Ishikawa (cell line): ENCODE data around the gene HECTD4.

Experiments
- CEBPB ChIP-seq: IDR thresholded peaks from 2 replicates; pipeline ENCODE4 v1.6.1; 2012
- CREB1 ChIP-seq: IDR thresholded peaks from 2 replicates; pipeline ENCODE4 v1.6.1; 2012; ENCODE audit warnings: low read depth
- EGR1 ChIP-seq: IDR thresholded peaks from 2 replicates; pipeline ENCODE4 v1.6.1; 2012
- EP300 ChIP-seq: IDR thresholded peaks from 2 replicates; pipeline ENCODE4 v1.6.1; 2012; ENCODE audit warnings: borderline replicate concordance
- MAX ChIP-seq: IDR thresholded peaks from 2 replicates; pipeline ENCODE4 v1.6.1; 2012
- RAD21 ChIP-seq: IDR thresholded peaks from 2 replicates; pipeline ENCODE4 v1.6.1; 2012; ENCODE audit warnings: low read depth
- REST ChIP-seq: IDR thresholded peaks from 2 replicates; pipeline ENCODE4 v1.6.1; 2012; ENCODE audit warnings: low read depth, mild to moderate bottlenecking
- TAF1 ChIP-seq: IDR thresholded peaks from 2 replicates; pipeline ENCODE4 v1.6.1; 2012; ENCODE audit warnings: low read depth, mild to moderate bottlenecking
- TCF12 ChIP-seq: IDR thresholded peaks from 2 replicates; pipeline ENCODE4 v1.6.1; 2012; ENCODE audit warnings: low read depth
- YY1 ChIP-seq: IDR thresholded peaks from 2 replicates; pipeline ENCODE4 v1.6.1; 2012; ENCODE audit warnings: low read depth

GRCh38 chr12:112217647-112218046 lies 164.6 kb downstream of the HECTD4 start:
- TF ChIP-seq TCF12 (no peak), TAF1 (no peak), MAX (no peak), CREB1 (no peak), REST (no peak), EP300 (no peak), CEBPB (no peak), YY1 (no peak), EGR1 (no peak), RAD21 (no peak)
